ENCODE data around the gene BLVRA. TPM values are rescaled to one million over a fixed set of nuclear protein-coding genes. Genes with fewer than 3 reads are reported as not detected.
A peak's percentile ranks its signal among the peaks of the same experiment; 100 is the strongest.
"Not testable (repeated sequence)": the region's sequence is repeated elsewhere in the genome, so short reads cannot be mapped to it uniquely, and the experiment has no call there.

Gene BLVRA
- total RNA-seq, 1 donor from 2014 or later = 28.9 TPM

- DNase-seq (ENCODE audit: low spot score in 2 of 2, unreplicated experiment in 2 of 2) = no peak
- peaks cover 11% of the 10 kb centered on the region for H3K4me1 Mint-ChIP-seq
- peaks cover 10% of the 10 kb centered on the region for H3K36me3 Mint-ChIP-seq
- H3K27ac Mint-ChIP-seq = no peak overlapping the region
- H3K9me3 Mint-ChIP-seq = no peaks in the 10 kb centered on the region
- H3K27me3 Mint-ChIP-seq (ENCODE audit: low read depth) = no peaks in the 10 kb centered on the region
- H3K4me3 Mint-ChIP-seq = no peak overlapping the region
- no peak for TF ChIP-seq CTCF (IDR thresholded peaks at IDR 0.05; ENCODE audit: unreplicated experiment)
Measured at GRCh38 chr7:43768887-43769272, 10.4 kb downstream of the BLVRA start.

- DNase-seq (ENCODE audit: low spot score in 2 of 2, unreplicated experiment in 2 of 2) = no peak
- H3K36me3 Mint-ChIP-seq = peaks cover 10% of the 10 kb centered on the region
- H3K27ac Mint-ChIP-seq = no peak overlapping the region
- H3K4me1 Mint-ChIP-seq = peaks cover 7% of the 10 kb centered on the region
- H3K27me3 Mint-ChIP-seq (ENCODE audit: low read depth) = no peaks in the 10 kb centered on the region
- H3K4me3 Mint-ChIP-seq = no peak overlapping the region
- no peak for TF ChIP-seq CTCF (IDR thresholded peaks at IDR 0.05; ENCODE audit: unreplicated experiment)
- H3K9me3 Mint-ChIP-seq = no peaks in the 10 kb centered on the region
Measured at GRCh38 chr7:43769281-43769680, 10.8 kb downstream of the BLVRA start.

- Mint-ChIP-seq H3K27ac (no peak overlapping the region), H3K4me3 (no peak overlapping the region), H3K27me3 (ENCODE audit: low read depth) (no peaks in the 10 kb centered on the region), H3K36me3 (peaks cover 10% of the 10 kb centered on the region), H3K9me3 (no peaks in the 10 kb centered on the region), H3K4me1 (peaks cover under 1% of the 10 kb centered on the region)
- no peak for DNase-seq (ENCODE audit: low spot score in 2 of 2, unreplicated experiment in 2 of 2)
- no peak for TF ChIP-seq CTCF (IDR thresholded peaks at IDR 0.05; ENCODE audit: unreplicated experiment)
Measured at GRCh38 chr7:43769791-43770465, 11.4 kb downstream of the BLVRA start.

GRCh38 chr7:43771128-43771527 lies 12.6 kb downstream of the BLVRA start:
- no peak overlapping the region for H3K27ac Mint-ChIP-seq
- H3K9me3 Mint-ChIP-seq = no peaks in the 10 kb centered on the region
- H3K36me3 Mint-ChIP-seq = peaks cover 10% of the 10 kb centered on the region
- DNase-seq (ENCODE audit: low spot score in 2 of 2, unreplicated experiment in 2 of 2) = no peak
- TF ChIP-seq CTCF (IDR thresholded peaks at IDR 0.05; ENCODE audit: unreplicated experiment) = no peak
- no peaks in the 10 kb centered on the region for H3K27me3 Mint-ChIP-seq (ENCODE audit: low read depth)
- H3K4me1 Mint-ChIP-seq = no peaks in the 10 kb centered on the region
- H3K4me3 Mint-ChIP-seq = no peak overlapping the region

- DNase-seq (ENCODE audit: low spot score in 2 of 2, unreplicated experiment in 2 of 2) = peak in 1 of 2 experiments; percentile 14
- H3K4me3 Mint-ChIP-seq = no peak overlapping the region
- peaks cover 13% of the 10 kb centered on the region for H3K36me3 Mint-ChIP-seq
- no peak overlapping the region for H3K27ac Mint-ChIP-seq
- H3K27me3 Mint-ChIP-seq (ENCODE audit: low read depth) = no peaks in the 10 kb centered on the region
- H3K9me3 Mint-ChIP-seq = peaks cover 3% of the 10 kb centered on the region
- no peaks in the 10 kb centered on the region for H3K4me1 Mint-ChIP-seq
- no peak for TF ChIP-seq CTCF (IDR thresholded peaks at IDR 0.05; ENCODE audit: unreplicated experiment)
Measured at GRCh38 chr7:43771573-43771972, 13.1 kb downstream of the BLVRA start.

GRCh38 chr7:43773268-43773667 lies 14.8 kb downstream of the BLVRA start:
- H3K9me3 Mint-ChIP-seq = not testable (repeated sequence)

GRCh38 chr7:43775255-43775654 lies 16.8 kb downstream of the BLVRA start:
- not testable (repeated sequence) for H3K4me3 Mint-ChIP-seq; H3K27me3 Mint-ChIP-seq (ENCODE audit: low read depth); DNase-seq (ENCODE audit: low spot score in 2 of 2, unreplicated experiment in 2 of 2); H3K9me3 Mint-ChIP-seq; H3K27ac Mint-ChIP-seq; H3K4me1 Mint-ChIP-seq
- peaks cover 27% of the 10 kb centered on the region for H3K36me3 Mint-ChIP-seq

More at GRCh38 chr7:43773268-43773667, 14.8 kb downstream of the BLVRA start:
- not testable (repeated sequence) for H3K27me3 Mint-ChIP-seq (ENCODE audit: low read depth); H3K4me1 Mint-ChIP-seq; DNase-seq (ENCODE audit: low spot score in 2 of 2, unreplicated experiment in 2 of 2); H3K4me3 Mint-ChIP-seq; H3K27ac Mint-ChIP-seq
- H3K36me3 Mint-ChIP-seq = peaks cover 17% of the 10 kb centered on the region

- Mint-ChIP-seq H3K36me3 (peaks cover 22% of the 10 kb centered on the region), H3K4me1 (peaks cover 11% of the 10 kb centered on the region)
- not testable (repeated sequence) for DNase-seq (ENCODE audit: low spot score in 2 of 2, unreplicated experiment in 2 of 2); H3K9me3 Mint-ChIP-seq; H3K27me3 Mint-ChIP-seq (ENCODE audit: low read depth); H3K27ac Mint-ChIP-seq; H3K4me3 Mint-ChIP-seq
Measured at GRCh38 chr7:43778293-43779044, 20.0 kb downstream of the BLVRA start.
